ENCODE results near the gene PRDM16. TPM values are rescaled to one million over a fixed set of nuclear protein-coding genes. Genes with fewer than 3 reads are reported as not detected.

Gene PRDM16
- total RNA-seq, 1 experiment from 2014 or later: not detected

GRCh38 chr1:3119725-3120124 is 50.7 kb downstream of the PRDM16 start:
- Mint-ChIP-seq H3K36me3 (ENCODE audit: insufficient read depth, unreplicated experiment) (peaks cover 5% of the 10 kb centered on the region), H3K4me3 (ENCODE audit: unreplicated experiment) (no peak overlapping the region), H3K9me3 (ENCODE audit: unreplicated experiment) (no peaks in the 10 kb centered on the region), H3K4me1 (ENCODE audit: insufficient read depth, unreplicated experiment) (no peaks in the 10 kb centered on the region), H3K27ac (ENCODE audit: low read depth, unreplicated experiment) (no peak overlapping the region), H3K27me3 (ENCODE audit: insufficient read depth, unreplicated experiment) (no peaks in the 10 kb centered on the region)
- intact Hi-C loops (cut with micrococcal nuclease): no loop called here
- CTCF ChIA-PET: no interaction called here
- TF ChIP-seq, protein P1, sequence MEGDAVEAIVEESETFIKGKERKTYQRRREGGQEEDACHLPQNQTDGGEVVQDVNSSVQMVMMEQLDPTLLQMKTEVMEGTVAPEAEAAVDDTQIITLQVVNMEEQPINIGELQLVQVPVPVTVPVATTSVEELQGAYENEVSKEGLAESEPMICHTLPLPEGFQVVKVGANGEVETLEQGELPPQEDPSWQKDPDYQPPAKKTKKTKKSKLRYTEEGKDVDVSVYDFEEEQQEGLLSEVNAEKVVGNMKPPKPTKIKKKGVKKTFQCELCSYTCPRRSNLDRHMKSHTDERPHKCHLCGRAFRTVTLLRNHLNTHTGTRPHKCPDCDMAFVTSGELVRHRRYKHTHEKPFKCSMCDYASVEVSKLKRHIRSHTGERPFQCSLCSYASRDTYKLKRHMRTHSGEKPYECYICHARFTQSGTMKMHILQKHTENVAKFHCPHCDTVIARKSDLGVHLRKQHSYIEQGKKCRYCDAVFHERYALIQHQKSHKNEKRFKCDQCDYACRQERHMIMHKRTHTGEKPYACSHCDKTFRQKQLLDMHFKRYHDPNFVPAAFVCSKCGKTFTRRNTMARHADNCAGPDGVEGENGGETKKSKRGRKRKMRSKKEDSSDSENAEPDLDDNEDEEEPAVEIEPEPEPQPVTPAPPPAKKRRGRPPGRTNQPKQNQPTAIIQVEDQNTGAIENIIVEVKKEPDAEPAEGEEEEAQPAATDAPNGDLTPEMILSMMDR (IDR thresholded peaks at IDR 0.05; ENCODE audit: unreplicated experiment): no peak
- no TSS peak for BruUV-seq (replicated peaks)
- POLR2A ChIA-PET: no interaction called here
- no peak for DNase-seq (ENCODE audit: unreplicated experiment)

GRCh38 chr1:3120140-3120539 is 51.1 kb downstream of the PRDM16 start:
- Mint-ChIP-seq H3K36me3 (ENCODE audit: insufficient read depth, unreplicated experiment) (peaks cover 5% of the 10 kb centered on the region), H3K9me3 (ENCODE audit: unreplicated experiment) (no peaks in the 10 kb centered on the region), H3K4me1 (ENCODE audit: insufficient read depth, unreplicated experiment) (no peaks in the 10 kb centered on the region), H3K27ac (ENCODE audit: low read depth, unreplicated experiment) (no peak overlapping the region), H3K4me3 (ENCODE audit: unreplicated experiment) (no peak overlapping the region), H3K27me3 (ENCODE audit: insufficient read depth, unreplicated experiment) (no peaks in the 10 kb centered on the region)
- TF ChIP-seq, protein P1 (IDR thresholded peaks at IDR 0.05; ENCODE audit: unreplicated experiment): no peak
- DNase-seq (ENCODE audit: unreplicated experiment): no peak
- ChIA-PET CTCF (no interaction called here), POLR2A (no interaction called here)
- BruUV-seq (replicated peaks): no TSS peak
- intact Hi-C loops (cut with micrococcal nuclease): no loop called here

DNA sequence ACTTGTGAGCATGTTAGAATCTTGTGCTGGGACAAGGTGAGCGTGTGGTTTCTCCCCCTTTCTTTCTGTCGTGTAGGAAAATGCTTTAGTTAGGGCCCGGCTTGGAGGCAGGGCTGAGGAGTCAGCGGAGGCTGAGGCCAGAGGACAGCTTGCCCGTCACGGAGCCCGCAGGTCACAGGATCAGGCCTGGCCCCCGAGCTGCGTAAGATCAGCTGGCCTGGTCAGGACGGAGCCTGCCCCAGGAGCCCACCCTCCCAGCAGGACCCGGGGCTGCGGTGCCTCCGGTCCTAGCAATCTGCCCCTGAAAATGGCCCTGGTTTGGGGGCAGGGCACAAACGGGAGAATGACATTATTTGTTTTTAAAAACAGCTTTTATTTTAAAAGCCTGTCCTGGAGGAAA is 52.0 kb downstream of the PRDM16 start:
- BruUV-seq (replicated peaks): no TSS peak
- H3K4me3 Mint-ChIP-seq (ENCODE audit: unreplicated experiment): no peak overlapping the region
- H3K27me3 Mint-ChIP-seq (ENCODE audit: insufficient read depth, unreplicated experiment): no peaks in the 10 kb centered on the region
- H3K27ac Mint-ChIP-seq (ENCODE audit: low read depth, unreplicated experiment): no peak overlapping the region
- no peaks in the 10 kb centered on the region for H3K4me1 Mint-ChIP-seq (ENCODE audit: insufficient read depth, unreplicated experiment)
- no peaks in the 10 kb centered on the region for H3K9me3 Mint-ChIP-seq (ENCODE audit: unreplicated experiment)
- CTCF ChIA-PET: interaction anchor here (0.7 kb wide), 1 partner anchor 1754 kb away, joined by 3 read pairs; no protein-coding TSS in a partner anchor
- DNase-seq (ENCODE audit: unreplicated experiment): no peak
- POLR2A ChIA-PET: no interaction called here
- TF ChIP-seq, protein P1 (IDR thresholded peaks at IDR 0.05; ENCODE audit: unreplicated experiment): no peak
- intact Hi-C loops (cut with micrococcal nuclease): no loop called here
- H3K36me3 Mint-ChIP-seq (ENCODE audit: insufficient read depth, unreplicated experiment): peaks cover 5% of the 10 kb centered on the region

DNA sequence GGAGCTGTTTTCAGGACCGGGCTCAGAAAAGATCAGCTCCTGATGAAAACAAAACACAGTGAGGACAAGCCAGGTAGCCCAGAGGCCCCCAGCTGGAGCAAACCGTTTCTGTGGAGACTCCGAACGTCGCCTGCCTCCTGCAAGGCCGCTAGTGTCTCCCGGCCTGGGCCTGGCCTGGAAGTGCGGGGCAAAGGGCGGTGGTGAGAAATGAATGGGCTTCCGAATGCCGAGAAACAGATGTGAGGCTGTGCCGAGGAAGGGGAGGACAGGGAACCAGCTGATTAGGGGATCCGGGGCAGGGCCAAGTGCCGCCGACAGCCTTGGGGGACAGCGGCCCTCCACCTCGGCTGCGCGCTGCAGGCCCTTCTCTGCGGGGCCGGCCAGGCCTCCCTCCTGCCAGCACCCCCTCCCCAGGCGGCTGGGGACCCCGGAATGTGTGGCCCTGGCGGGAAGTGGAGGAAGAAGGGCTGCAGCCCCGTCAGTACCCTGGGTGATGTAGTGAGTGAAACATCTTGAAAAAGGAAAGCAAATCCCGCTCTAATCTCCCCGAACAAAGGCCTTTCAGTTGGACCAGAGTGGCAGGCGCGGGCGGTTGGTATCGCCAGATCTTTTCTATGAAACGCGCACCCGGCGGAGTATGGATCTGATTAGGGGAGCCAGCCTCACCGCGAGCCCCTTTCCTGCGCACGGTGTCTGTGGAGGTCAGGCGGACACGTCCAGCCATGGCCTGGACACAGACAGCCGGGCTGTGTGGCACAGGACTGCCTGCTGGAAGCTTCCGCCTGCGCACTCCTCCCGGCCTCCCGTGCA is 52.6 kb downstream of the PRDM16 start:
- BruUV-seq (replicated peaks): no TSS peak
- no peak for DNase-seq (ENCODE audit: unreplicated experiment)
- Mint-ChIP-seq H3K27me3 (ENCODE audit: insufficient read depth, unreplicated experiment) (no peaks in the 10 kb centered on the region), H3K36me3 (ENCODE audit: insufficient read depth, unreplicated experiment) (peaks cover 5% of the 10 kb centered on the region), H3K27ac (ENCODE audit: low read depth, unreplicated experiment) (no peak overlapping the region), H3K4me1 (ENCODE audit: insufficient read depth, unreplicated experiment) (no peaks in the 10 kb centered on the region), H3K4me3 (ENCODE audit: unreplicated experiment) (no peak overlapping the region), H3K9me3 (ENCODE audit: unreplicated experiment) (no peaks in the 10 kb centered on the region)
- TF ChIP-seq, protein P1 (IDR thresholded peaks at IDR 0.05; ENCODE audit: unreplicated experiment): no peak
- CTCF ChIA-PET: interaction anchor here (0.7 kb wide), 1 partner anchor 1753 kb away, joined by 3 read pairs; no protein-coding TSS in a partner anchor
- POLR2A ChIA-PET: no interaction called here
- intact Hi-C loops (cut with micrococcal nuclease): no loop called here

All from MCF 10A (cell line).